Activated CD8-positive, alpha-beta T cell treated with anti-CD3 and anti-CD28 coated beads for 36 hours (primary cell): ENCODE results near the gene HPRT1. TPM values are rescaled to one million over a fixed set of nuclear protein-coding genes. Genes with fewer than 3 reads are reported as not detected.

Source experiments
- ATAC-seq: fragments of 200-7000 bp; cut with Tn5 transposase; one replicate; pipeline ENCODE4 v1.10.0; 2021; ENCODE audit warnings: mild to moderate bottlenecking, moderate library complexity
- CTCF ChIA-PET: fragments of 350-600 bp; sonication (Branson Sonifier 250); formaldehyde crosslinking; loops from one replicate; lab custom pipeline; 2021; ENCODE audit warnings: antibody characterized with exemption; lab: Charles Lee
- POLR2A ChIA-PET: fragments of 350-600 bp; sonication (Branson Sonifier 250); formaldehyde crosslinking; loops from one replicate; lab custom pipeline; 2021; ENCODE audit warnings: antibody characterized with exemption; lab: Charles Lee
- DNase-seq: peaks from one replicate; pipeline ENCODE4 v3.0.0-alpha.2; 2020
- H3K27ac Mint-ChIP-seq: one replicate; pipeline ENCODE4 v1.8.0; 2021; ENCODE audit warnings: mild to moderate bottlenecking, mixed read lengths
- H3K27me3 Mint-ChIP-seq: one replicate; pipeline ENCODE4 v1.8.0; 2021; ENCODE audit warnings: mixed read lengths
- H3K36me3 Mint-ChIP-seq: one replicate; pipeline ENCODE4 v1.8.0; 2021; ENCODE audit warnings: low read depth, mixed read lengths
- H3K4me1 Mint-ChIP-seq: one replicate; pipeline ENCODE4 v1.8.0; 2021; ENCODE audit warnings: low read depth, mixed read lengths
- H3K4me3 Mint-ChIP-seq: one replicate; pipeline ENCODE4 v1.8.0; 2021; ENCODE audit warnings: mild to moderate bottlenecking, moderate library complexity, mixed read lengths
- H3K9me3 Mint-ChIP-seq: one replicate; pipeline ENCODE4 v1.8.0; 2021; ENCODE audit warnings: mixed read lengths
- CTCF ChIP-seq: fragments of 200-600 bp; IDR thresholded peaks from one replicate; pipeline ENCODE4 v1.8.0; 2022; ENCODE audit warnings: antibody characterized with exemption, mild to moderate bottlenecking
- intact Hi-C: fragments of 100-400 bp; cut with micrococcal nuclease; formaldehyde crosslinking; loops from one replicate; pipeline ENCODE4 v1.10.0; 2022
- total RNA-seq, 2 experiments: library from RNA; stranded (reverse); gene quantifications; one replicate each; pipeline ENCODE4 v1.2.3, GENCODE V29; 2021

The HPRT1 gene
- total RNA-seq, 2 experiments from 2014 or later: 118 to 120 TPM

GRCh38 chrX:134525086-134525792, 65.3 kb downstream of the HPRT1 start:
- ATAC-seq (no peak), DNase-seq (no peak)
- peaks cover 10% of the 10 kb centered on the region for H3K36me3 Mint-ChIP-seq
- intact Hi-C loops: loop anchor here (10.0 kb wide), 1 partner anchor 230 kb away; no protein-coding TSS in a partner anchor
- H3K27ac Mint-ChIP-seq: no peak overlapping the region
- no peaks in the 10 kb centered on the region for H3K27me3 Mint-ChIP-seq
- POLR2A ChIA-PET: no interaction called here
- no peak overlapping the region for H3K4me3 Mint-ChIP-seq
- CTCF ChIA-PET: no interaction called here
- H3K9me3 Mint-ChIP-seq: no peaks in the 10 kb centered on the region
- TF ChIP-seq CTCF: no peak
- H3K4me1 Mint-ChIP-seq: peaks cover 6% of the 10 kb centered on the region

GRCh38 chrX:134526399-134526798, 66.4 kb downstream of the HPRT1 start:
- Mint-ChIP-seq H3K9me3 (no peaks in the 10 kb centered on the region), H3K4me1 (peaks cover 6% of the 10 kb centered on the region), H3K36me3 (peaks cover 6% of the 10 kb centered on the region), H3K27ac (no peak overlapping the region), H3K4me3 (no peak overlapping the region), H3K27me3 (no peaks in the 10 kb centered on the region)
- intact Hi-C loops: loop anchor here (10.0 kb wide), 1 partner anchor 228 kb away; no protein-coding TSS in a partner anchor
- DNase-seq (no peak), ATAC-seq (no peak)
- ChIA-PET CTCF (interaction anchor here (1.1 to 1.2 kb wide), 2 partner anchors 237 to 311 kb away, joined by 3 read pairs; no protein-coding TSS in a partner anchor), POLR2A (no interaction called here)
- no peak for TF ChIP-seq CTCF

- no peaks in the 10 kb centered on the region for H3K9me3 Mint-ChIP-seq
- CTCF ChIA-PET: no interaction called here
- peaks cover 4% of the 10 kb centered on the region for H3K36me3 Mint-ChIP-seq
- H3K4me1 Mint-ChIP-seq: no peaks in the 10 kb centered on the region
- no peak overlapping the region for H3K4me3 Mint-ChIP-seq
- no peak for ATAC-seq
- POLR2A ChIA-PET: interaction anchor here (0.7 kb wide), 1 partner anchor 9 kb away, joined by 3 read pairs; no protein-coding TSS in a partner anchor
- DNase-seq: no peak
- intact Hi-C loops: loop anchor here (10.0 kb wide), 1 partner anchor 226 kb away; no protein-coding TSS in a partner anchor
- no peaks in the 10 kb centered on the region for H3K27me3 Mint-ChIP-seq
- no peak overlapping the region for H3K27ac Mint-ChIP-seq
- no peak for TF ChIP-seq CTCF
Observed at GRCh38 chrX:134528960-134529359, 69.0 kb downstream of the HPRT1 start.

GRCh38 chrX:134529481-134529880, 69.5 kb downstream of the HPRT1 start:
- H3K27ac Mint-ChIP-seq: no peak overlapping the region
- TF ChIP-seq CTCF: no peak
- ATAC-seq (no peak), DNase-seq (no peak)
- intact Hi-C loops: loop anchor here (10.0 kb wide), 1 partner anchor 225 kb away; no protein-coding TSS in a partner anchor
- H3K4me3 Mint-ChIP-seq: no peak overlapping the region
- H3K9me3 Mint-ChIP-seq: no peaks in the 10 kb centered on the region
- H3K36me3 Mint-ChIP-seq: peaks cover 4% of the 10 kb centered on the region
- POLR2A ChIA-PET: no interaction called here
- H3K4me1 Mint-ChIP-seq: no peaks in the 10 kb centered on the region
- H3K27me3 Mint-ChIP-seq: no peaks in the 10 kb centered on the region
- CTCF ChIA-PET: no interaction called here

GRCh38 chrX:134530845-134531244, 70.9 kb downstream of the HPRT1 start:
- Mint-ChIP-seq H3K36me3 (no peaks in the 10 kb centered on the region), H3K9me3 (no peaks in the 10 kb centered on the region), H3K4me3 (no peak overlapping the region), H3K4me1 (no peaks in the 10 kb centered on the region), H3K27me3 (no peaks in the 10 kb centered on the region), H3K27ac (no peak overlapping the region)
- POLR2A ChIA-PET: no interaction called here
- intact Hi-C loops: no loop called here
- DNase-seq: no peak
- TF ChIP-seq CTCF: no peak
- CTCF ChIA-PET: no interaction called here
- no peak for ATAC-seq
